ENCODE measurements around the gene SMIM27. TPM values are rescaled to one million over a fixed set of nuclear protein-coding genes. Genes with fewer than 3 reads are reported as not detected.

The SMIM27 gene
- total and polyA plus RNA-seq, 2 of the 13 experiments (the other 11 are each of a cell fraction or from before 2014, with no cell fraction given): 17.9 to 19.0 TPM

DNA sequence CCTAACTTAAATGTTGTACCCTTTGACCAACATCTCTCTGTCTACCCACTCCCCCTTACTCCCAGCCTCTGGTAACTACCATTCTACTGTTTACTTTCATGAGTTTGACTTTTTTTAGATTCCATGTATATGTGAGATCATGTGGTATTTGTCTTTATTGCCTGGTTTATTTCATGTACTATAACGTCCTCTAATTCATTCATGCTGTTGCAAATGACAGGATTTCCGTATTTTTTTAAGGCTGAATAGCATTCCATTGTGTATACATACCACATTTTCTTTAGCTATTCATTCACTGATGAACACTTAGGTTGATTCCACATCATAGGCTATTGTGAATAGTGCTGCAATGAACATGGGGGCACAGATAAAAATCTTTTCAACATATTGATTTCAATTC is 32.7 kb downstream of the SMIM27 start:
- H3K79me2 ChIP-seq (ENCODE audit: insufficient read depth, low read length): no peaks in the 10 kb centered on the region
- in situ Hi-C loops (cut with HindIII; ENCODE audit: extremely low pct_ligation_motif_present, low pct_unique_long_range_greater_than_20kb) (loop anchor here (5.0 kb wide), 1 partner anchor 383 kb away; no protein-coding TSS in a partner anchor), intact Hi-C loops (cut with micrococcal nuclease; ENCODE audit: unreplicated experiment) (no loop called here)
- ChIA-PET CTCF (ENCODE audit: low intra/inter-chr PET ratio, low total read pairs) (interaction anchor here (1.5 kb wide), 1 partner anchor 384 kb away, joined by 4 read pairs; no protein-coding TSS in a partner anchor), POLR2A (no interaction called here)
- no peak overlapping the region for H3K9ac ChIP-seq (ENCODE audit: insufficient read depth, low read depth, low read length)
- H2AFZ ChIP-seq (ENCODE audit: low read length): no peak overlapping the region
- no peak overlapping the region for H3K4me2 ChIP-seq (ENCODE audit: low read depth, low read length)
- H3K36me3 ChIP-seq (replicated peaks in 1 of 2; ENCODE audit: control insufficient read depth in 1 of 2, insufficient read depth in 2 of 2, low read length in 2 of 2): no peaks in the 10 kb centered on the region
- peaks cover 9% of the 10 kb centered on the region for H3K4me1 ChIP-seq (ENCODE audit: insufficient read depth, low read length)
- H3K27me3 ChIP-seq (ENCODE audit: control insufficient read depth in 1 of 2, insufficient read depth in 2 of 2, low read length in 2 of 2): no peaks in the 10 kb centered on the region
- WGBS (ENCODE audit: low lambda C conversion rate): 1% methylated on average over 2 of the region's 2 CpGs
- no peak overlapping the region for H3K4me3 ChIP-seq (replicated peaks in 1 of 3; ENCODE audit: insufficient read depth in 1 of 3, low read depth in 2 of 3, low read length in 3 of 3)
- no peaks in the 10 kb centered on the region for H4K20me1 ChIP-seq (ENCODE audit: insufficient read depth, low read length)
- no peak overlapping the region for H3K27ac ChIP-seq (ENCODE audit: extremely low read length, insufficient read depth, low read length)
- no peaks in the 10 kb centered on the region for H3K9me3 ChIP-seq (ENCODE audit: low read length)
- DNase-seq (ENCODE audit: low spot score): no peak
- ATAC-seq: no peak
- TF ChIP-seq PRMT3 (CRISPR knock-in tag; IDR thresholded peaks at IDR 0.05; ENCODE audit: borderline replicate concordance, low read depth): no peak
- TF ChIP-seq DNMT3B (CRISPR knock-in tag; conservative IDR thresholded peaks at IDR 0.05): no peak
- no peak for TF ChIP-seq ZFP1 (CRISPR knock-in tag; IDR thresholded peaks at IDR 0.05)
- TF ChIP-seq EEA1 (CRISPR knock-in tag; IDR thresholded peaks at IDR 0.05; ENCODE audit: borderline replicate concordance): no peak
- TF ChIP-seq, protein P1, sequence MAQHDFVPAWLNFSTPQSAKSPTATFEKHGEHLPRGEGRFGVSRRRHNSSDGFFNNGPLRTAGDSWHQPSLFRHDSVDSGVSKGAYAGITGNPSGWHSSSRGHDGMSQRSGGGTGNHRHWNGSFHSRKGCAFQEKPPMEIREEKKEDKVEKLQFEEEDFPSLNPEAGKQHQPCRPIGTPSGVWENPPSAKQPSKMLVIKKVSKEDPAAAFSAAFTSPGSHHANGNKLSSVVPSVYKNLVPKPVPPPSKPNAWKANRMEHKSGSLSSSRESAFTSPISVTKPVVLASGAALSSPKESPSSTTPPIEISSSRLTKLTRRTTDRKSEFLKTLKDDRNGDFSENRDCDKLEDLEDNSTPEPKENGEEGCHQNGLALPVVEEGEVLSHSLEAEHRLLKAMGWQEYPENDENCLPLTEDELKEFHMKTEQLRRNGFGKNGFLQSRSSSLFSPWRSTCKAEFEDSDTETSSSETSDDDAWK (CRISPR knock-in tag; IDR thresholded peaks at IDR 0.05): no peak
- TF ChIP-seq ISL2 (CRISPR knock-in tag; IDR thresholded peaks at IDR 0.05): no peak
- no peak for TF ChIP-seq ZNF138 (CRISPR knock-in tag; IDR thresholded peaks at IDR 0.05; ENCODE audit: low read depth)
- TF ChIP-seq, protein P2, sequence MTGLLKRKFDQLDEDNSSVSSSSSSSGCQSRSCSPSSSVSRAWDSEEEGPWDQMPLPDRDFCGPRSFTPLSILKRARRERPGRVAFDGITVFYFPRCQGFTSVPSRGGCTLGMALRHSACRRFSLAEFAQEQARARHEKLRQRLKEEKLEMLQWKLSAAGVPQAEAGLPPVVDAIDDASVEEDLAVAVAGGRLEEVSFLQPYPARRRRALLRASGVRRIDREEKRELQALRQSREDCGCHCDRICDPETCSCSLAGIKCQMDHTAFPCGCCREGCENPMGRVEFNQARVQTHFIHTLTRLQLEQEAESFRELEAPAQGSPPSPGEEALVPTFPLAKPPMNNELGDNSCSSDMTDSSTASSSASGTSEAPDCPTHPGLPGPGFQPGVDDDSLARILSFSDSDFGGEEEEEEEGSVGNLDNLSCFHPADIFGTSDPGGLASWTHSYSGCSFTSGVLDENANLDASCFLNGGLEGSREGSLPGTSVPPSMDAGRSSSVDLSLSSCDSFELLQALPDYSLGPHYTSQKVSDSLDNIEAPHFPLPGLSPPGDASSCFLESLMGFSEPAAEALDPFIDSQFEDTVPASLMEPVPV (CRISPR knock-in tag; IDR thresholded peaks at IDR 0.05): no peak
- no peak for TF ChIP-seq SAP130 (CRISPR knock-in tag; IDR thresholded peaks at IDR 0.05; ENCODE audit: low read depth)
- TF ChIP-seq MBD4 (IDR thresholded peaks at IDR 0.05; ENCODE audit: borderline replicate concordance, low read length): no peak
- FAIRE-seq: no peak
- no TSS peak for BruUV-seq (replicated peaks)

Measured in HepG2 (cell line).